Fibroblast of lung (primary cell): ENCODE measurements around the gene RPL10.

Experiments
- EZH2 ChIP-seq: IDR thresholded peaks from 2 replicates; pipeline ENCODE4 v1.5.1; 2012; ENCODE audit warnings: low read length, control low read depth, mild to moderate bottlenecking; ENCODE audit errors: missing control alignments
- TF ChIP-seq, protein P1 (sequence below), 2 donors: IDR thresholded peaks in 1 of 2; conservative IDR thresholded peaks in 1 of 2; 1 replicate in 1 of 2; 2 replicates in 1 of 2; pipeline ENCODE4 v1.5.1; 2011 to 2012; ENCODE audit warnings: low read length in 2 of 2, control low read depth in 1 of 2, inconsistent platforms in 1 of 2, low read depth in 1 of 2, mild to moderate bottlenecking in 1 of 2

DNA sequence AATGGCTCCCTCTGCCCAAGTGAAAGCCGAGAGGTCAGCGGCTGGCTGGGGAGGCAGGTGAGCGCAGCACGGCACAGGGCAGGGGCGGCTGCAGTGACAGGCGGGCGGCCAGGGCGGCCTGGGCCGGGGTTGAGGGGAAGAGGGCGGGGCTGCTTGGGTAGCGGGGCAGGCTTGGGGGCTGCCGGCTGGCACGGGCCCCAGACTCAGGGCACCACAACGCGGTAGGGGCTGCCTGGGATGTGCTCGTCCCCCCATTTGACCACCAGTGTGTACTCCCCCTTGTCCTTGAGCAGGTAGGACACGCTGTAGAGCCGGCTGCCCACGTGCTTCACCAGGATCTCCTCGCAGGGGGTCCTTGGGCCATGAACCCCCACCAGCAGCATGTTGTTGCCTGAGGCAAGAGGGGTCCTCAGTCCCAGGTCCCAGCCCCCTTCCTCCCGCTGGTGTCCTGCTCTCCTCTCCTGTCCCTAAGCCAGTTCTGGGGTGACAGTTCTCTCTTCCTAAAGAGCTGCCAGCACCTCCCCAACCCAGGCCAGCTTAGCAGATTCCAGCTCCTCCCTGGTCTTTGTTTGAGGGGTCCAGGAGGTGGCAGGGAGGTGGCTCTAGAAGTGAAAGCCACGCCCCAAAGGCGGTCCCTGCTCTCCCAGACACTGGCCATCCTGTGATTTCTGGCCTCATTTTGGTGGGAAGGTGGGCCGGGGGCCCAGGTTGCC, 49.4 kb upstream of the RPL10 start:
- TF ChIP-seq, protein P1, sequence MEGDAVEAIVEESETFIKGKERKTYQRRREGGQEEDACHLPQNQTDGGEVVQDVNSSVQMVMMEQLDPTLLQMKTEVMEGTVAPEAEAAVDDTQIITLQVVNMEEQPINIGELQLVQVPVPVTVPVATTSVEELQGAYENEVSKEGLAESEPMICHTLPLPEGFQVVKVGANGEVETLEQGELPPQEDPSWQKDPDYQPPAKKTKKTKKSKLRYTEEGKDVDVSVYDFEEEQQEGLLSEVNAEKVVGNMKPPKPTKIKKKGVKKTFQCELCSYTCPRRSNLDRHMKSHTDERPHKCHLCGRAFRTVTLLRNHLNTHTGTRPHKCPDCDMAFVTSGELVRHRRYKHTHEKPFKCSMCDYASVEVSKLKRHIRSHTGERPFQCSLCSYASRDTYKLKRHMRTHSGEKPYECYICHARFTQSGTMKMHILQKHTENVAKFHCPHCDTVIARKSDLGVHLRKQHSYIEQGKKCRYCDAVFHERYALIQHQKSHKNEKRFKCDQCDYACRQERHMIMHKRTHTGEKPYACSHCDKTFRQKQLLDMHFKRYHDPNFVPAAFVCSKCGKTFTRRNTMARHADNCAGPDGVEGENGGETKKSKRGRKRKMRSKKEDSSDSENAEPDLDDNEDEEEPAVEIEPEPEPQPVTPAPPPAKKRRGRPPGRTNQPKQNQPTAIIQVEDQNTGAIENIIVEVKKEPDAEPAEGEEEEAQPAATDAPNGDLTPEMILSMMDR (conservative IDR thresholded peaks at IDR 0.05 in 1 of 2, IDR thresholded peaks at IDR 0.05 in 1 of 2; ENCODE audit: low read depth in 1 of 2, low read length in 2 of 2) = no peak
- TF ChIP-seq EZH2 = no peak
